ENCODE data around the gene GGT1.
"Not testable (repeated sequence)": the region's sequence is repeated elsewhere in the genome, so short reads cannot be mapped to it uniquely, and the experiment has no call there.

Gene GGT1

GRCh38 chr22:24584166-24584790 lies 18.7 kb upstream of the GGT1 start:
- no peak for FAIRE-seq

- no peak for FAIRE-seq
Observed at GRCh38 chr22:24584871-24585411, 18.1 kb upstream of the GGT1 start.

- no peak for FAIRE-seq
Observed at GRCh38 chr22:24585461-24585860, 17.5 kb upstream of the GGT1 start.

- FAIRE-seq, result no peak
Observed at GRCh38 chr22:24585927-24586546, 17.0 kb upstream of the GGT1 start.

GRCh38 chr22:24587251-24587650 lies 15.7 kb upstream of the GGT1 start:
- no peak for FAIRE-seq

- no peak for FAIRE-seq
Observed at GRCh38 chr22:24587948-24588347, 15.0 kb upstream of the GGT1 start.

GRCh38 chr22:24588381-24588756 lies 14.6 kb upstream of the GGT1 start:
- no peak for FAIRE-seq

- FAIRE-seq, result no peak
Observed at GRCh38 chr22:24588757-24589481, 14.1 kb upstream of the GGT1 start.

GRCh38 chr22:24589518-24590030 lies 13.4 kb upstream of the GGT1 start:
- FAIRE-seq, result no peak

- FAIRE-seq, result no peak
Observed at GRCh38 chr22:24590596-24591173, 12.3 kb upstream of the GGT1 start.

GRCh38 chr22:24591286-24591830 lies 11.6 kb upstream of the GGT1 start:
- FAIRE-seq, result no peak

GRCh38 chr22:24592058-24592850 lies 10.7 kb upstream of the GGT1 start:
- FAIRE-seq, result no peak

- no peak for FAIRE-seq
Observed at GRCh38 chr22:24592851-24593558, 10.0 kb upstream of the GGT1 start, which contains the start of gene LRRC75B. TSS of gene LRRC75B (minus strand) at chr22:24593073. CDS start at chr22:24593039, 34 bp downstream.

GRCh38 chr22:24593559-24593835 lies 9.5 kb upstream of the GGT1 start:
- FAIRE-seq, result not testable (repeated sequence)

GRCh38 chr22:24593836-24594568 lies 9.0 kb upstream of the GGT1 start:
- no peak for FAIRE-seq

- no peak for FAIRE-seq
Observed at GRCh38 chr22:24594569-24595120, 8.3 kb upstream of the GGT1 start.

GRCh38 chr22:24595228-24595627 lies 7.8 kb upstream of the GGT1 start:
- FAIRE-seq, result no peak

- no peak for FAIRE-seq
Observed at GRCh38 chr22:24595863-24596262, 7.1 kb upstream of the GGT1 start.

GRCh38 chr22:24597076-24597475 lies 5.9 kb upstream of the GGT1 start:
- FAIRE-seq, result not testable (repeated sequence)

- FAIRE-seq, result no peak
Observed at GRCh38 chr22:24599514-24599913, 3.5 kb upstream of the GGT1 start.

Measured in islet of Langerhans (tissue), 1 donor.